K562 (cell line): ENCODE results near the gene EFCAB12. TPM values are rescaled to one million over a fixed set of nuclear protein-coding genes. Genes with fewer than 3 reads are reported as not detected.

Experiments
- BDP1 ChIP-seq: IDR thresholded peaks from 3 replicates; pipeline ENCODE4 v1.6.1; 2011; ENCODE audit not compliant: insufficient read length, insufficient read depth
- MYBL2 ChIP-seq, 2 experiments: fragments of 450-650 bp in 1 of 2; sonication (generic) in 1 of 2; formaldehyde crosslinking in 1 of 2; IDR thresholded peaks; 2 replicates each; pipeline versions ENCODE4 v1.6.1 to v1.8.1; 2017 to 2022; ENCODE audit warnings: borderline replicate concordance in 1 of 2, inconsistent platforms in 1 of 2, low read depth in 1 of 2, mild to moderate bottlenecking in 1 of 2, missing genetic modification reagents in 1 of 2, moderate library complexity in 1 of 2
- NR2C2 ChIP-seq, 2 experiments: fragments of 200-800 bp in 1 of 2; sonication (Bioruptor generic) in 1 of 2; sonication (generic) in 1 of 2; formaldehyde crosslinking in 1 of 2; IDR thresholded peaks; 2 replicates each; pipeline versions ENCODE4 v1.6.1 to v1.8.0; 2016 to 2022; ENCODE audit warnings: mild to moderate bottlenecking in 1 of 2, missing compliant biosample characterization in 1 of 2, missing genetic modification characterization in 1 of 2, missing genetic modification reagents in 1 of 2
- ZC3H4 ChIP-seq: sonication (generic); formaldehyde crosslinking; IDR thresholded peaks from 2 replicates; pipeline ENCODE4 v1.9.0; 2021; ENCODE audit warnings: missing genetic modification reagents, borderline replicate concordance
- polyA plus RNA-seq, 8 experiments: library from polyadenylated mRNA; depleted of rRNA in 4 of 8; stranded (reverse) in 5 of 8; unstranded in 3 of 8; fragments of >200 nt; fragmentation: Nextera tagmentation in 2 of 8; fragmentation: Illumina TruSeq in 1 of 8; extraction: Ambion mirVana in 2 of 8; extraction: Trizol in 1 of 8; gene quantifications; 2 replicates each; pipeline versions ENCODE4 v1.2.1 to v1.2.3, GENCODE V29; 2011 to 2014; ENCODE audit warnings: inconsistent platforms in 1 of 8, missing spikeins in 1 of 8
- total RNA-seq, 7 experiments: library from RNA; depleted of rRNA in 6 of 7; stranded (reverse); fragments of >200 nt in 6 of 7; fragmentation: Illumina TruSeq in 2 of 7; extraction: Trizol in 2 of 7; gene quantifications; 2 replicates each; pipeline versions ENCODE4 v1.2.1 to v1.2.3, GENCODE V29; 2011 to 2021; ENCODE audit warnings: low replicate concordance in 1 of 7
- TF ChIP-seq, protein P1 (sequence below): fragments of 450-650 bp; IDR thresholded peaks from 2 replicates; pipeline ENCODE4 v1.6.1; 2016; ENCODE audit warnings: low read depth
- TF ChIP-seq, protein P2 (sequence below), 2 experiments: fragments of 450-650 bp; IDR thresholded peaks; 2 replicates each; pipeline ENCODE4 v1.6.1; 2018; ENCODE audit warnings: mild to moderate bottlenecking in 2 of 2, low read depth in 1 of 2; ENCODE audit not compliant: partially characterized antibody in 2 of 2
- TF ChIP-seq, protein P3 (sequence below): IDR thresholded peaks from 3 replicates; pipeline ENCODE4 v1.6.1; 2011; ENCODE audit warnings: borderline replicate concordance, mild to moderate bottlenecking; ENCODE audit not compliant: insufficient read length, insufficient read depth
- TF ChIP-seq, protein P4 (sequence below): fragments of 450-650 bp; formaldehyde crosslinking; IDR thresholded peaks from 2 replicates; pipeline ENCODE4 v1.4.0; 2022; ENCODE audit warnings: missing genetic modification characterization

EFCAB12 gene
- total and polyA plus RNA-seq, 9 of the 15 experiments (the other 6 are each of a cell fraction or from before 2014, with no cell fraction given): 0.08 to 0.95 (median 0.56) TPM; not detected in 1

DNA sequence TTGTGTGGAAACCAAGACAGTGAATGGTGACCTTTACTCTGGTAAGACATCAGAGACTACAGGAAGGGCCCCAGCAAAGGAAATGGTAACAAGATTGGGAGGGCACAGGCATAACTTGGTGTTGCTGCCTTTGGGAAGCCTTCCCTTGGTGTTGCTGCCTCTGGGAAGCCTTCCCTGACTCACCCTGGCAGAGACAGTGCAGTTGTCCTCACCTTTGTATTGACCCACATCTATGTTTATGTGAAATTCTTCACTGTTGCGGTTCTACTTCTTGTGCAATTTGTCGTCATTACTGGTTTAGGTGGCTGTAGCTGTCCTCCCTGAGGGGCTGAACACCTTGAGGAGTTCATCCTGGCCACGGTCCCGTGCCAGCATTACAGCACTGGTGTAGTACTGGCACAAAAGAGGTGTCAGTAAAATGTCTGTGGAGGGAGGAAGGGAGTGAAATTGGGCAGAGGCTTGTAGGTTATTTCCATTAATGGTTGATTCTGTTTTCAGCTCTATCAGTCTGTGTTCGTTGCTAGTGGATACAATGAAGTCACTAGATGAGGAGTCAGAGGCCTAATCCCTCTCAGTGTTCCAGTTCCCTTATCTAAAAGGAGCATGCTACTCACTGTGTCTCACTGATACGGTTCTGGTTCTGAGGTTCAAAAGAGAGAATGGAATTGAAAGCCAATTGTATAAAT, 33.2 kb upstream of the EFCAB12 start (continued):
- TF ChIP-seq, protein P1, sequence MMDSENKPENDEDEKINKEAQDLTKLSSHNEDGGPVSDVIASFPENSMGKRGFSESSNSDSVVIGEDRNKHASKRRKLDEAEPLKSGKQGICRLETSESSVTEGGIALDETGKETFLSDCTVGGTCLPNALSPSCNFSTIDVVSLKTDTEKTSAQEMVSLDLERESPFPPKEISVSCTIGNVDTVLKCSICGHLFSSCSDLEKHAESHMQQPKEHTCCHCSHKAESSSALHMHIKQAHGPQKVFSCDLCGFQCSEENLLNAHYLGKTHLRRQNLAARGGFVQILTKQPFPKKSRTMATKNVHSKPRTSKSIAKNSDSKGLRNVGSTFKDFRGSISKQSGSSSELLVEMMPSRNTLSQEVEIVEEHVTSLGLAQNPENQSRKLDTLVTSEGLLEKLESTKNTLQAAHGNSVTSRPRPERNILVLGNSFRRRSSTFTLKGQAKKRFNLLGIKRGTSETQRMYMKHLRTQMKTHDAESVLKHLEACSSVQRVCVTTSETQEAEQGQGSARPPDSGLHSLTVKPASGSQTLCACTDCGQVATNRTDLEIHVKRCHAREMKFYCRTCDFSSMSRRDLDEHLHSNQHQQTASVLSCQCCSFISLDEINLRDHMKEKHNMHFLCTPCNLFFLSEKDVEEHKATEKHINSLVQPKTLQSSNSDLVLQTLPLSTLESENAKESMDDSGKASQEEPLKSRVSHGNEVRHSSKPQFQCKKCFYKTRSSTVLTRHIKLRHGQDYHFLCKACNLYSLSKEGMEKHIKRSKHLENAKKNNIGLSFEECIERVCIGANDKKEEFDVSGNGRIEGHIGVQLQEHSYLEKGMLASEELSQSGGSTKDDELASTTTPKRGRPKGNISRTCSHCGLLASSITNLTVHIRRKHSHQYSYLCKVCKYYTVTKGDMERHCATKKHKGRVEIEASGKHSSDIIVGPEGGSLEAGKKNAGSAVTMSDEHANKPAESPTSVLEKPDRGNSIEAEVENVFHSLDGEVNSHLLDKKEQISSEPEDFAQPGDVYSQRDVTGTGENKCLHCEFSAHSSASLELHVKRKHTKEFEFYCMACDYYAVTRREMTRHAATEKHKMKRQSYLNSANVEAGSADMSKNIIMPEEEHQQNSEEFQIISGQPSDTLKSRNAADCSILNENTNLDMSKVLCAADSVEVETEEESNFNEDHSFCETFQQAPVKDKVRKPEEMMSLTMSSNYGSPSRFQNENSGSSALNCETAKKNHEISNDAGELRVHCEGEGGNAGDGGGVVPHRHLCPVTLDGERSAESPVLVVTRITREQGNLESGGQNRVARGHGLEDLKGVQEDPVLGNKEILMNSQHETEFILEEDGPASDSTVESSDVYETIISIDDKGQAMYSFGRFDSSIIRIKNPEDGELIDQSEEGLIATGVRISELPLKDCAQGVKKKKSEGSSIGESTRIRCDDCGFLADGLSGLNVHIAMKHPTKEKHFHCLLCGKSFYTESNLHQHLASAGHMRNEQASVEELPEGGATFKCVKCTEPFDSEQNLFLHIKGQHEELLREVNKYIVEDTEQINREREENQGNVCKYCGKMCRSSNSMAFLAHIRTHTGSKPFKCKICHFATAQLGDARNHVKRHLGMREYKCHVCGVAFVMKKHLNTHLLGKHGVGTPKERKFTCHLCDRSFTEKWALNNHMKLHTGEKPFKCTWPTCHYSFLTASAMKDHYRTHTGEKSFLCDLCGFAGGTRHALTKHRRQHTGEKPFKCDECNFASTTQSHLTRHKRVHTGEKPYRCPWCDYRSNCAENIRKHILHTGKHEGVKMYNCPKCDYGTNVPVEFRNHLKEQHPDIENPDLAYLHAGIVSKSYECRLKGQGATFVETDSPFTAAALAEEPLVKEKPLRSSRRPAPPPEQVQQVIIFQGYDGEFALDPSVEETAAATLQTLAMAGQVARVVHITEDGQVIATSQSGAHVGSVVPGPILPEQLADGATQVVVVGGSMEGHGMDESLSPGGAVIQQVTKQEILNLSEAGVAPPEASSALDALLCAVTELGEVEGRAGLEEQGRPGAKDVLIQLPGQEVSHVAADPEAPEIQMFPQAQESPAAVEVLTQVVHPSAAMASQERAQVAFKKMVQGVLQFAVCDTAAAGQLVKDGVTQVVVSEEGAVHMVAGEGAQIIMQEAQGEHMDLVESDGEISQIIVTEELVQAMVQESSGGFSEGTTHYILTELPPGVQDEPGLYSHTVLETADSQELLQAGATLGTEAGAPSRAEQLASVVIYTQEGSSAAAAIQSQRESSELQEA: no peak
- TF ChIP-seq MYBL2 (IDR thresholded peaks at IDR 0.05; ENCODE audit: low read depth) (no peak), MYBL2 (CRISPR knock-in tag; IDR thresholded peaks at IDR 0.05; ENCODE audit: borderline replicate concordance) (no peak), ZC3H4 (CRISPR knock-in tag) (no peak), NR2C2 (CRISPR knock-in tag; IDR thresholded peaks at IDR 0.05) (no peak), NR2C2 (tag; IDR thresholded peaks at IDR 0.05) (peak; percentile 64), BDP1 (no peak)
- TF ChIP-seq, protein P2, sequence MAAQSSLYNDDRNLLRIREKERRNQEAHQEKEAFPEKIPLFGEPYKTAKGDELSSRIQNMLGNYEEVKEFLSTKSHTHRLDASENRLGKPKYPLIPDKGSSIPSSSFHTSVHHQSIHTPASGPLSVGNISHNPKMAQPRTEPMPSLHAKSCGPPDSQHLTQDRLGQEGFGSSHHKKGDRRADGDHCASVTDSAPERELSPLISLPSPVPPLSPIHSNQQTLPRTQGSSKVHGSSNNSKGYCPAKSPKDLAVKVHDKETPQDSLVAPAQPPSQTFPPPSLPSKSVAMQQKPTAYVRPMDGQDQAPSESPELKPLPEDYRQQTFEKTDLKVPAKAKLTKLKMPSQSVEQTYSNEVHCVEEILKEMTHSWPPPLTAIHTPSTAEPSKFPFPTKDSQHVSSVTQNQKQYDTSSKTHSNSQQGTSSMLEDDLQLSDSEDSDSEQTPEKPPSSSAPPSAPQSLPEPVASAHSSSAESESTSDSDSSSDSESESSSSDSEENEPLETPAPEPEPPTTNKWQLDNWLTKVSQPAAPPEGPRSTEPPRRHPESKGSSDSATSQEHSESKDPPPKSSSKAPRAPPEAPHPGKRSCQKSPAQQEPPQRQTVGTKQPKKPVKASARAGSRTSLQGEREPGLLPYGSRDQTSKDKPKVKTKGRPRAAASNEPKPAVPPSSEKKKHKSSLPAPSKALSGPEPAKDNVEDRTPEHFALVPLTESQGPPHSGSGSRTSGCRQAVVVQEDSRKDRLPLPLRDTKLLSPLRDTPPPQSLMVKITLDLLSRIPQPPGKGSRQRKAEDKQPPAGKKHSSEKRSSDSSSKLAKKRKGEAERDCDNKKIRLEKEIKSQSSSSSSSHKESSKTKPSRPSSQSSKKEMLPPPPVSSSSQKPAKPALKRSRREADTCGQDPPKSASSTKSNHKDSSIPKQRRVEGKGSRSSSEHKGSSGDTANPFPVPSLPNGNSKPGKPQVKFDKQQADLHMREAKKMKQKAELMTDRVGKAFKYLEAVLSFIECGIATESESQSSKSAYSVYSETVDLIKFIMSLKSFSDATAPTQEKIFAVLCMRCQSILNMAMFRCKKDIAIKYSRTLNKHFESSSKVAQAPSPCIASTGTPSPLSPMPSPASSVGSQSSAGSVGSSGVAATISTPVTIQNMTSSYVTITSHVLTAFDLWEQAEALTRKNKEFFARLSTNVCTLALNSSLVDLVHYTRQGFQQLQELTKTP (IDR thresholded peaks at IDR 0.05; ENCODE audit: low read depth in 1 of 2, partially characterized antibody in 2 of 2): no peak
- TF ChIP-seq, protein P3, sequence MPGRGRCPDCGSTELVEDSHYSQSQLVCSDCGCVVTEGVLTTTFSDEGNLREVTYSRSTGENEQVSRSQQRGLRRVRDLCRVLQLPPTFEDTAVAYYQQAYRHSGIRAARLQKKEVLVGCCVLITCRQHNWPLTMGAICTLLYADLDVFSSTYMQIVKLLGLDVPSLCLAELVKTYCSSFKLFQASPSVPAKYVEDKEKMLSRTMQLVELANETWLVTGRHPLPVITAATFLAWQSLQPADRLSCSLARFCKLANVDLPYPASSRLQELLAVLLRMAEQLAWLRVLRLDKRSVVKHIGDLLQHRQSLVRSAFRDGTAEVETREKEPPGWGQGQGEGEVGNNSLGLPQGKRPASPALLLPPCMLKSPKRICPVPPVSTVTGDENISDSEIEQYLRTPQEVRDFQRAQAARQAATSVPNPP: no peak
- TF ChIP-seq, protein P4, sequence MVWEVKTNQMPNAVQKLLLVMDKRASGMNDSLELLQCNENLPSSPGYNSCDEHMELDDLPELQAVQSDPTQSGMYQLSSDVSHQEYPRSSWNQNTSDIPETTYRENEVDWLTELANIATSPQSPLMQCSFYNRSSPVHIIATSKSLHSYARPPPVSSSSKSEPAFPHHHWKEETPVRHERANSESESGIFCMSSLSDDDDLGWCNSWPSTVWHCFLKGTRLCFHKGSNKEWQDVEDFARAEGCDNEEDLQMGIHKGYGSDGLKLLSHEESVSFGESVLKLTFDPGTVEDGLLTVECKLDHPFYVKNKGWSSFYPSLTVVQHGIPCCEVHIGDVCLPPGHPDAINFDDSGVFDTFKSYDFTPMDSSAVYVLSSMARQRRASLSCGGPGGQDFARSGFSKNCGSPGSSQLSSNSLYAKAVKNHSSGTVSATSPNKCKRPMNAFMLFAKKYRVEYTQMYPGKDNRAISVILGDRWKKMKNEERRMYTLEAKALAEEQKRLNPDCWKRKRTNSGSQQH (CRISPR knock-in tag): no peak
